HCT116 (cell line): Measurements from ENCODE around the gene VSX1. TPM values are rescaled to one million over a fixed set of nuclear protein-coding genes. Genes with fewer than 3 reads are reported as not detected.

Source experiments
- ATAC-seq: fragments of 200-7000 bp; cut with Tn5 transposase; 2 replicates; pipeline ENCODE4 v1.9.1; 2020; ENCODE audit warnings: mild to moderate bottlenecking, moderate library complexity
- BruUV-seq: library from RNA; stranded (reverse); fragments of 400-500 nt; replicated peaks from 2 replicates; lab custom pipeline; 2021; lab: Mats Ljungman, UMichigan
- CTCF ChIA-PET: fragments of 300-600 bp; sonication (Branson Sonifier 250); formaldehyde crosslinking; loops from one replicate; lab custom pipeline; 2021; ENCODE audit warnings: antibody characterized with exemption; lab: Charles Lee
- POLR2A ChIA-PET: fragments of 300-600, 350-600 bp; sonication (Branson Sonifier 250); formaldehyde crosslinking; loops from one replicate; lab custom pipeline; 2021; ENCODE audit warnings: antibody characterized with exemption; lab: Charles Lee
- RAD21 ChIA-PET, 2 experiments: fragments of 300-600 bp; sonication (Branson Sonifier 250); formaldehyde crosslinking; loops; one replicate each; lab custom pipeline; 2023; ENCODE audit warnings: low total read pairs in 2 of 2; ENCODE audit not compliant: uncharacterized antibody in 2 of 2, unreplicated experiment in 2 of 2, low non-redundant PET in 1 of 2; lab: Charles Lee
- DNase-seq: peaks from one replicate; pipeline ENCODE4 v3.0.0-alpha.2; 2010; ENCODE audit warnings: low read depth, low spot score
- H2AFZ ChIP-seq: fragments of 200-600 bp; shearing (Covaris generic), sonication (generic); 2 replicates; pipeline ENCODE4 v1.6.1; 2017; ENCODE audit warnings: low read depth, mixed run types, mixed read lengths, antibody characterized with exemption, low read length; ENCODE audit not compliant: poor library complexity, severe bottlenecking
- H3K27ac ChIP-seq: 2 replicates; pipeline ENCODE4 v1.5.1; 2012; ENCODE audit warnings: low read depth, low read length
- H3K27me3 ChIP-seq: fragments of 200-600 bp; sonication (generic); 2 replicates; pipeline ENCODE4 v1.6.1; 2016; ENCODE audit warnings: mixed run types, low read length, mixed read lengths; ENCODE audit not compliant: insufficient read depth
- H3K36me3 ChIP-seq, 2 experiments: fragments of 200-500 bp in 1 of 2; fragments of 200-600 bp in 1 of 2; sonication (Bioruptor generic) in 1 of 2; sonication (generic) in 1 of 2; 2 replicates each; pipeline versions ENCODE4 v1.5.1 to v1.6.1; 2014 to 2016; ENCODE audit warnings: low read length in 2 of 2, inconsistent platforms in 1 of 2, mixed read lengths in 1 of 2, mixed run types in 1 of 2; ENCODE audit not compliant: insufficient read depth in 2 of 2, control insufficient read depth in 1 of 2
- H3K4me1 ChIP-seq, 2 experiments: fragments of 200-600 bp in 1 of 2; sonication (generic) in 1 of 2; 2 replicates each; pipeline versions ENCODE4 v1.5.1 to v1.6.1; 2012 to 2017; ENCODE audit warnings: low read length in 2 of 2, inconsistent platforms in 1 of 2, mild to moderate bottlenecking in 1 of 2, mixed read lengths in 1 of 2, mixed run types in 1 of 2, moderate library complexity in 1 of 2; ENCODE audit not compliant: insufficient read depth in 2 of 2, control insufficient read depth in 1 of 2
- H3K4me2 ChIP-seq: fragments of 200-600 bp; sonication (generic); 2 replicates; pipeline ENCODE4 v1.6.1; 2017; ENCODE audit warnings: mixed run types, low read length, mixed read lengths
- H3K4me3 ChIP-seq, 2 experiments: fragments of 200-600 bp in 1 of 2; sonication (generic) in 1 of 2; replicated peaks in 1 of 2; 2 replicates each; pipeline ENCODE4 v1.5.1; 2011 to 2016; ENCODE audit warnings: low read length in 2 of 2, control low read depth in 1 of 2, low read depth in 1 of 2, mild to moderate bottlenecking in 1 of 2, mixed read lengths in 1 of 2, mixed run types in 1 of 2
- H3K79me2 ChIP-seq: fragments of 200-600 bp; sonication (generic); 2 replicates; pipeline ENCODE4 v1.6.1; 2017; ENCODE audit warnings: mild to moderate bottlenecking, mixed run types, low read length, moderate library complexity, mixed read lengths; ENCODE audit not compliant: insufficient read depth
- H3K9ac ChIP-seq: fragments of 200-600 bp; sonication (generic); 2 replicates; pipeline ENCODE4 v1.6.1; 2016; ENCODE audit warnings: low read length, mixed read lengths
- H3K9me2 ChIP-seq: fragments of 200-600 bp; sonication (generic), shearing (Covaris generic); 2 replicates; pipeline ENCODE4 v1.6.1; 2017; ENCODE audit warnings: mixed run types, mild to moderate bottlenecking, moderate library complexity; ENCODE audit not compliant: insufficient read depth
- H3K9me3 ChIP-seq, 2 experiments: fragments of 200-500 bp in 1 of 2; fragments of 200-600 bp in 1 of 2; sonication (Bioruptor generic) in 1 of 2; sonication (generic) in 1 of 2; 2 replicates each; pipeline ENCODE4 v1.6.1; 2014 to 2017; ENCODE audit warnings: low read length in 2 of 2, mixed read lengths in 2 of 2, inconsistent platforms in 1 of 2, low read depth in 1 of 2, mild to moderate bottlenecking in 1 of 2, mixed run types in 1 of 2, moderate library complexity in 1 of 2; ENCODE audit not compliant: control insufficient read depth in 1 of 2, insufficient read depth in 1 of 2
- H4K20me1 ChIP-seq: fragments of 200-600 bp; sonication (generic), shearing (Covaris generic); 2 replicates; pipeline ENCODE4 v1.6.1; 2017; ENCODE audit warnings: mixed run types, mild to moderate bottlenecking, moderate library complexity; ENCODE audit not compliant: insufficient read depth
- ATF3 ChIP-seq: IDR thresholded peaks from 2 replicates; pipeline ENCODE4 v1.6.1; 2012
- CEBPB ChIP-seq: IDR thresholded peaks from 2 replicates; pipeline ENCODE4 v1.6.1; 2012; ENCODE audit warnings: low read depth
- CTCF ChIP-seq, 3 experiments: fragments of 200-600 bp in 1 of 3; sonication (generic) in 1 of 3; IDR thresholded peaks in 2 of 3; conservative IDR thresholded peaks in 1 of 3; 2 replicates each; pipeline ENCODE4 v1.5.1; 2012 to 2017; ENCODE audit warnings: low read depth in 2 of 3, low read length in 2 of 3, antibody characterized with exemption in 1 of 3, borderline replicate concordance in 1 of 3, control low read depth in 1 of 3, mild to moderate bottlenecking in 1 of 3, mixed read lengths in 1 of 3, mixed run types in 1 of 3, moderate library complexity in 1 of 3; ENCODE audit not compliant: insufficient read depth in 1 of 3
- EZH2 ChIP-seq: fragments of 200-600 bp; sonication (generic); IDR thresholded peaks from 2 replicates; pipeline ENCODE4 v1.6.1; 2017; ENCODE audit warnings: antibody characterized with exemption, mixed run types
- EZH2phosphoT487 ChIP-seq: fragments of 200-600 bp; IDR thresholded peaks from 2 replicates; pipeline ENCODE4 v1.6.1; 2018; ENCODE audit warnings: antibody characterized with exemption, borderline replicate concordance
- FOSL1 ChIP-seq: IDR thresholded peaks from 2 replicates; pipeline ENCODE4 v1.6.1; 2012; ENCODE audit warnings: low read depth
- JUND ChIP-seq: IDR thresholded peaks from 2 replicates; pipeline ENCODE4 v1.6.1; 2012
- MAX ChIP-seq: IDR thresholded peaks from 2 replicates; pipeline ENCODE4 v1.6.1; 2012
- POLR2A ChIP-seq: IDR thresholded peaks from 2 replicates; pipeline ENCODE4 v1.7.0; 2011; ENCODE audit warnings: borderline replicate concordance; ENCODE audit not compliant: insufficient read depth, insufficient read length; ENCODE audit errors: extremely low read depth
- POLR2AphosphoS5 ChIP-seq: IDR thresholded peaks from 2 replicates; pipeline ENCODE4 v1.6.1; 2011; ENCODE audit warnings: mild to moderate bottlenecking, low read depth, low read length, moderate library complexity
- SIN3A ChIP-seq: IDR thresholded peaks from 2 replicates; pipeline ENCODE4 v1.6.1; 2012; ENCODE audit warnings: low read depth
- SRF ChIP-seq: IDR thresholded peaks from 2 replicates; pipeline ENCODE4 v1.6.1; 2012; ENCODE audit warnings: low read depth
- YY1 ChIP-seq: IDR thresholded peaks from 2 replicates; pipeline ENCODE4 v1.6.1; 2011; ENCODE audit warnings: low read length, low read depth, moderate library complexity, mild to moderate bottlenecking; ENCODE audit not compliant: insufficient replicate concordance; ENCODE audit errors: extremely low read depth
- ZBTB33 ChIP-seq: IDR thresholded peaks from 2 replicates; pipeline ENCODE4 v1.6.1; 2011; ENCODE audit warnings: mild to moderate bottlenecking, low read length, moderate library complexity; ENCODE audit not compliant: insufficient replicate concordance; ENCODE audit errors: extremely low read depth
- ZFX ChIP-seq: fragments of 450-650 bp; IDR thresholded peaks from 2 replicates; pipeline ENCODE4 v1.6.1; 2017
- intact Hi-C: fragments of 100-400 bp; cut with micrococcal nuclease; formaldehyde crosslinking; loops from 2 replicates; pipeline ENCODE4 v1.10.0; 2022
- total RNA-seq: library from RNA; stranded (reverse); gene quantifications from one replicate; pipeline ENCODE4 v1.2.1, GENCODE V29; 2021; ENCODE audit not compliant: unreplicated experiment

VSX1 gene
- total RNA-seq, 1 experiment from 2014 or later: not detected

GRCh38 chr20:25042531-25043498 lies 39.1 kb downstream of the VSX1 start:
- Histone ChIP-seq H3K4me1 (no peaks in the 10 kb centered on the region), H3K9me3 (no peaks in the 10 kb centered on the region), H3K4me2 (no peak overlapping the region), H3K4me3 (no peak overlapping the region), H3K79me2 (no peaks in the 10 kb centered on the region), H4K20me1 (no peaks in the 10 kb centered on the region), H3K9ac (no peak overlapping the region), H3K27ac (no peak overlapping the region), H3K36me3 (no peaks in the 10 kb centered on the region), H3K27me3 (no peaks in the 10 kb centered on the region), H3K9me2 (no peaks in the 10 kb centered on the region), H2AFZ (no peak overlapping the region)
- intact Hi-C loops: no loop called here
- DNase-seq: no peak
- RAD21 ChIA-PET: no interaction called here
- CTCF ChIA-PET: no interaction called here
- POLR2A ChIA-PET: no interaction called here
- TF ChIP-seq JUND (no peak), POLR2AphosphoS5 (no peak), YY1 (no peak), CTCF (IDR thresholded peaks at IDR 0.05 in 2 of 3, conservative IDR thresholded peaks at IDR 0.05 in 1 of 3; ENCODE audit: borderline replicate concordance in 1 of 3, insufficient read depth in 1 of 3, low read depth in 2 of 3, low read length in 2 of 3) (no peak), CEBPB (no peak), ATF3 (no peak), SIN3A (no peak), EZH2 (no peak), SRF (no peak), FOSL1 (no peak), MAX (no peak), EZH2phosphoT487 (no peak), ZBTB33 (no peak), POLR2A (no peak), ZFX (no peak)
- BruUV-seq: no TSS peak
- peak; percentile 50 for ATAC-seq
